ENCODE measurements around the gene BCL2L14. TPM values are rescaled to one million over a fixed set of nuclear protein-coding genes. Genes with fewer than 3 reads are reported as not detected.

The BCL2L14 gene
- polyA plus RNA-seq, 1 donor (not counting 4 experiments of a cell fraction or from before 2014, with no cell fraction given), result not detected

DNA sequence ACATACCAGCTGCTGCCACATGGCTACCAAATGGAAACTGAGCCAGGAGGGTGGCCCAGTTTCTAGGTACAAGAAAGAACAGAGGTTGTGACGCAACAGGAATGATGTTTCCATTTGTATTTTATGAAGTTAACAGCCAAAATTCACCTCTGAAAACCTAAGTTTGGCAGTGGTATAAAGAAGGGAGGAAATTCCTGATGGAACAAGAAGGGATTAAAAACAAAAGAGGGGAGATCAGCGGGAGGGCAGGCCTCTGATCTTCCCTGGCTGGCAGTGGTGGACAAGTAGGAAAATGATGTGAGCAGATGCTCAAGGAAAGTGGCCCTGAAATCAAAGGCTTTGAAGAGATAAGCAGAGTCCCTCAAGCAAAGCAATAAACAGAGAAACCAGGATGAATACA lies 47.3 kb upstream of the BCL2L14 start:
- dilution Hi-C loops (cut with MboI; ENCODE audit: extremely low pct_ligation_motif_present, low sequenced_read_pairs), result no loop called here
- Histone ChIP-seq H3K9ac (ENCODE audit: control insufficient read depth, extremely low read depth, insufficient read depth, low read length) (no peak overlapping the region), H3K4me3 (ENCODE audit: control insufficient read depth in 2 of 3, extremely low read depth in 1 of 3, insufficient read depth in 2 of 3, low read depth in 1 of 3, low read length in 3 of 3) (no peak overlapping the region), H3K27me3 (ENCODE audit: control insufficient read depth, extremely low read depth, insufficient read depth, low read length) (no peaks in the 10 kb centered on the region), H3K9me3 (ENCODE audit: control insufficient read depth, low read depth, low read length) (no peaks in the 10 kb centered on the region), H4K20me1 (ENCODE audit: control insufficient read depth, extremely low read depth, insufficient read depth, low read length) (no peaks in the 10 kb centered on the region), H3K79me2 (ENCODE audit: control insufficient read depth, insufficient read depth, low read length) (no peaks in the 10 kb centered on the region), H3K36me3 (ENCODE audit: control insufficient read depth in 2 of 2, extremely low read depth in 1 of 2, insufficient read depth in 2 of 2, low read length in 2 of 2) (no peaks in the 10 kb centered on the region), H3K27ac (ENCODE audit: control insufficient read depth, insufficient read depth, low read length) (no peak overlapping the region), H3K4me1 (ENCODE audit: control insufficient read depth, extremely low read depth, insufficient read depth, low read length) (no peaks in the 10 kb centered on the region), H2AFZ (ENCODE audit: control insufficient read depth, low read length) (no peak overlapping the region), H3K4me2 (ENCODE audit: control insufficient read depth, extremely low read depth, insufficient read depth, low read depth, low read length) (no peak overlapping the region), H3K9me1 (ENCODE audit: control insufficient read depth, extremely low read depth, insufficient read depth, low read length) (no peaks in the 10 kb centered on the region)
- no peak for FAIRE-seq
- TF ChIP-seq, protein P1, sequence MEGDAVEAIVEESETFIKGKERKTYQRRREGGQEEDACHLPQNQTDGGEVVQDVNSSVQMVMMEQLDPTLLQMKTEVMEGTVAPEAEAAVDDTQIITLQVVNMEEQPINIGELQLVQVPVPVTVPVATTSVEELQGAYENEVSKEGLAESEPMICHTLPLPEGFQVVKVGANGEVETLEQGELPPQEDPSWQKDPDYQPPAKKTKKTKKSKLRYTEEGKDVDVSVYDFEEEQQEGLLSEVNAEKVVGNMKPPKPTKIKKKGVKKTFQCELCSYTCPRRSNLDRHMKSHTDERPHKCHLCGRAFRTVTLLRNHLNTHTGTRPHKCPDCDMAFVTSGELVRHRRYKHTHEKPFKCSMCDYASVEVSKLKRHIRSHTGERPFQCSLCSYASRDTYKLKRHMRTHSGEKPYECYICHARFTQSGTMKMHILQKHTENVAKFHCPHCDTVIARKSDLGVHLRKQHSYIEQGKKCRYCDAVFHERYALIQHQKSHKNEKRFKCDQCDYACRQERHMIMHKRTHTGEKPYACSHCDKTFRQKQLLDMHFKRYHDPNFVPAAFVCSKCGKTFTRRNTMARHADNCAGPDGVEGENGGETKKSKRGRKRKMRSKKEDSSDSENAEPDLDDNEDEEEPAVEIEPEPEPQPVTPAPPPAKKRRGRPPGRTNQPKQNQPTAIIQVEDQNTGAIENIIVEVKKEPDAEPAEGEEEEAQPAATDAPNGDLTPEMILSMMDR (optimal IDR thresholded peaks at IDR 0.05 in 1 of 3, IDR thresholded peaks at IDR 0.05 in 1 of 3, conservative IDR thresholded peaks at IDR 0.05 in 1 of 3; ENCODE audit: extremely low read depth in 1 of 3, insufficient read depth in 2 of 3, low read length in 3 of 3), result no peak
- TF ChIP-seq EZH2 (IDR thresholded peaks at IDR 0.05; ENCODE audit: low read length), result no peak
- DNase-seq (ENCODE audit: low read depth, low spot score), result no peak

DNA sequence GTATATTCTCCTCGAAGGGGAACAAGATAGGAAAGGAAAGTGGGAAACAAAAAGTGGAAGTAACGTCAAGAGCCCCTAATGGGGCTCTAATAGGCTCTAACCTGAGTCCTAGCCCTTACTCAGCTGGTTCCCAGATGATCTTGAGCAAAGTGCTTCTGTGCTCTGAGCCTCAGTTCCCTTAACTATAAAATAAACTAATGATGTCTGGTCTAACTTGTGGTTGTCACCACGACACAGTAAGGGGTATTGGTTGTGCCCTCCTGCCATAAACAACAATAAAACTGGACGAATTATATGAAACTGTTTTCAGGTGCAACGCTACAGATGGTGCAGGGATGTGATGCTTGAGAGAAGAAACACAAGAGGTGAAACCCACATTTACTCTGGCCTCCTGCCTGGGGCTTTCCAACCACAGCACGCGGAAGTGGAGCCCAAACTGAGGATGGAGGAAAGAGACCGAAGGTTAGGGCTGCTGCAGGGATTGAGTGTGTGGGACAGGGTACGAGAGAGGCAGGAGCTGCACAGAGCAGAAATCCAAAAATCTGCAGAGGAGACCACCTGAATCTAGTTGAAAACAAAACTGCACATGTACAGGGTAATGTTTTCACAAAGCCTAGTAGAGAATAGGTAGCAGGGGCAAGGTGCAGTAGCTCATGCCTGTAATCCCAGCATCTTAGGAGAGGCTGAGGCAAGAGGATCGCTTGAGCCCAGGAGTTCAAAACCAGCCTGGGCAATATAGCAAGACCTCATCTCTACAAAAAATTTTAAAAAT lies 45.6 kb upstream of the BCL2L14 start:
- no peak for TF ChIP-seq EZH2 (IDR thresholded peaks at IDR 0.05; ENCODE audit: low read length)
- TF ChIP-seq, protein P1 (optimal IDR thresholded peaks at IDR 0.05 in 1 of 3, IDR thresholded peaks at IDR 0.05 in 1 of 3, conservative IDR thresholded peaks at IDR 0.05 in 1 of 3; ENCODE audit: extremely low read depth in 1 of 3, insufficient read depth in 2 of 3, low read length in 3 of 3), result no peak
- DNase-seq (ENCODE audit: low read depth, low spot score) (no peak), FAIRE-seq (no peak)
- no peaks in the 10 kb centered on the region for H3K36me3 ChIP-seq (ENCODE audit: control insufficient read depth in 2 of 2, extremely low read depth in 1 of 2, insufficient read depth in 2 of 2, low read length in 2 of 2)
- no peak overlapping the region for H3K27ac ChIP-seq (ENCODE audit: control insufficient read depth, insufficient read depth, low read length)
- H3K9ac ChIP-seq (ENCODE audit: control insufficient read depth, extremely low read depth, insufficient read depth, low read length), result no peak overlapping the region
- H3K4me1 ChIP-seq (ENCODE audit: control insufficient read depth, extremely low read depth, insufficient read depth, low read length), result no peaks in the 10 kb centered on the region
- H3K9me3 ChIP-seq (ENCODE audit: control insufficient read depth, low read depth, low read length), result no peaks in the 10 kb centered on the region
- no peaks in the 10 kb centered on the region for H3K79me2 ChIP-seq (ENCODE audit: control insufficient read depth, insufficient read depth, low read length)
- no peak overlapping the region for H3K4me3 ChIP-seq (ENCODE audit: control insufficient read depth in 2 of 3, extremely low read depth in 1 of 3, insufficient read depth in 2 of 3, low read depth in 1 of 3, low read length in 3 of 3)
- dilution Hi-C loops (cut with MboI; ENCODE audit: extremely low pct_ligation_motif_present, low sequenced_read_pairs), result loop anchor here (25.0 kb wide), 1 partner anchor 438 kb away; no protein-coding TSS in a partner anchor
- no peak overlapping the region for H3K4me2 ChIP-seq (ENCODE audit: control insufficient read depth, extremely low read depth, insufficient read depth, low read depth, low read length)
- no peaks in the 10 kb centered on the region for H3K27me3 ChIP-seq (ENCODE audit: control insufficient read depth, extremely low read depth, insufficient read depth, low read length)
- H4K20me1 ChIP-seq (ENCODE audit: control insufficient read depth, extremely low read depth, insufficient read depth, low read length), result no peaks in the 10 kb centered on the region
- H2AFZ ChIP-seq (ENCODE audit: control insufficient read depth, low read length), result no peak overlapping the region
- no peaks in the 10 kb centered on the region for H3K9me1 ChIP-seq (ENCODE audit: control insufficient read depth, extremely low read depth, insufficient read depth, low read length)
